Gastroesophageal sphincter (tissue), 4 donors: ENCODE results near the gene ARHGAP24. TPM values are rescaled to one million over a fixed set of nuclear protein-coding genes. Genes with fewer than 3 reads are reported as not detected.

ENCODE experiments used
- ATAC-seq: fragments of 150-250 bp; one replicate; pipeline ENCODE4 v1.9.1; 2016; ENCODE audit warnings: mild to moderate bottlenecking, moderate library complexity
- H3K27ac ChIP-seq, 4 donors: fragments of 200-600 bp; sonication (generic) in 3 of 4; 1 replicate in 3 of 4; 2 replicates in 1 of 4; pipeline ENCODE4 v1.5.1; 2016 to 2019
- H3K27me3 ChIP-seq: fragments of 200-600 bp; sonication (generic); one replicate; pipeline ENCODE4 v1.5.1; 2019
- H3K36me3 ChIP-seq, 2 donors: fragments of 200-600 bp; sonication (generic); one replicate each; pipeline ENCODE4 v1.5.1; 2019; ENCODE audit warnings: control low read depth in 1 of 2
- H3K4me1 ChIP-seq, 3 donors: fragments of 200-600 bp; sonication (generic); 1 replicate in 2 of 3; 2 replicates in 1 of 3; pipeline ENCODE4 v1.5.1; 2016 to 2019; ENCODE audit warnings: control low read depth in 2 of 3
- H3K4me3 ChIP-seq, 2 donors: fragments of 200-600 bp; sonication (generic); one replicate each; pipeline ENCODE4 v1.5.1; 2019; ENCODE audit warnings: mild to moderate bottlenecking in 1 of 2, moderate library complexity in 1 of 2
- H3K9me3 ChIP-seq, 3 donors: fragments of 200-600 bp; sonication (generic); one replicate each; pipeline ENCODE4 v1.5.1; 2017 to 2019; ENCODE audit warnings: control low read depth in 2 of 3
- EP300 ChIP-seq: sonication (generic); formaldehyde crosslinking; IDR thresholded peaks from one replicate; pipeline ENCODE4 v1.6.1; 2017; ENCODE audit warnings: antibody characterized with exemption, mild to moderate bottlenecking
- POLR2A ChIP-seq, 2 donors: fragments of 450-650 bp; IDR thresholded peaks; one replicate each; pipeline ENCODE4 v1.6.1; 2017; ENCODE audit warnings: antibody characterized with exemption in 2 of 2, mild to moderate bottlenecking in 2 of 2, moderate library complexity in 1 of 2
- POLR2AphosphoS5 ChIP-seq: sonication (generic); formaldehyde crosslinking; IDR thresholded peaks from one replicate; pipeline ENCODE4 v1.6.1; 2017; ENCODE audit warnings: antibody characterized with exemption
- WGBS, 2 donors: methylation state at CpG; one replicate each; pipeline ENCODE4 v1.1.5; 2018; ENCODE audit warnings: low coverage in 1 of 2; 5-methylcytosine and 5-hydroxymethylcytosine counted together
- total RNA-seq, 4 donors: library from RNA; depleted of rRNA; stranded (reverse); fragments of >200 nt; gene quantifications; one replicate each; pipeline ENCODE4 v1.1.0, GENCODE V29; 2016
- TF ChIP-seq, protein P1 (sequence below), 4 experiments: fragments of 200-600 bp in 2 of 4; fragments of 450-650 bp in 2 of 4; sonication (generic) in 1 of 4; IDR thresholded peaks; one replicate each; pipeline ENCODE4 v1.5.1; 2017 to 2019; ENCODE audit warnings: antibody characterized with exemption in 4 of 4, mild to moderate bottlenecking in 2 of 4, moderate library complexity in 2 of 4

Gene ARHGAP24
- total RNA-seq, 4 donors from 2014 or later = 24.4 to 38.6 (median 34.3) TPM

DNA sequence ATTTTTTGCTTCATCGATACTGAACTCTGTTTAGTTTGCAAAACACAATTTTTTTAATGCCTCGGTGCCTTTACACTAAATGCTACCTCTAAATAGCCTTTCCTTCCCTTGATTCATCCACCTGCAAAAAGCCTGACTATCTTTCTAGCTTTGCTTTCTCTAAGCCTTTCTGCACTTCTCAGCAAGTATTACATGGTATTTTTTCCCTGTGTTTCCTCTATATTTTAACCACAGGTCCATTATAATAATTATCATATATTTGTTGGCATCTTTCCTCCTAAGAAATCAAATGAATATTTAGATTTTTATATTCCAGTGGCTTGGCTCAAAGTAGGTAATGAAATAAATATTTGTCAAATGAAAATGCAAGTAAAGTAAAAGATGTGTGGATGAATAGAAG is 196.2 kb downstream of the ARHGAP24 start:
- TF ChIP-seq POLR2AphosphoS5 (no peak), POLR2A (IDR thresholded peaks at IDR 0.05) (no peak), EP300 (no peak)
- TF ChIP-seq, protein P1, sequence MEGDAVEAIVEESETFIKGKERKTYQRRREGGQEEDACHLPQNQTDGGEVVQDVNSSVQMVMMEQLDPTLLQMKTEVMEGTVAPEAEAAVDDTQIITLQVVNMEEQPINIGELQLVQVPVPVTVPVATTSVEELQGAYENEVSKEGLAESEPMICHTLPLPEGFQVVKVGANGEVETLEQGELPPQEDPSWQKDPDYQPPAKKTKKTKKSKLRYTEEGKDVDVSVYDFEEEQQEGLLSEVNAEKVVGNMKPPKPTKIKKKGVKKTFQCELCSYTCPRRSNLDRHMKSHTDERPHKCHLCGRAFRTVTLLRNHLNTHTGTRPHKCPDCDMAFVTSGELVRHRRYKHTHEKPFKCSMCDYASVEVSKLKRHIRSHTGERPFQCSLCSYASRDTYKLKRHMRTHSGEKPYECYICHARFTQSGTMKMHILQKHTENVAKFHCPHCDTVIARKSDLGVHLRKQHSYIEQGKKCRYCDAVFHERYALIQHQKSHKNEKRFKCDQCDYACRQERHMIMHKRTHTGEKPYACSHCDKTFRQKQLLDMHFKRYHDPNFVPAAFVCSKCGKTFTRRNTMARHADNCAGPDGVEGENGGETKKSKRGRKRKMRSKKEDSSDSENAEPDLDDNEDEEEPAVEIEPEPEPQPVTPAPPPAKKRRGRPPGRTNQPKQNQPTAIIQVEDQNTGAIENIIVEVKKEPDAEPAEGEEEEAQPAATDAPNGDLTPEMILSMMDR (IDR thresholded peaks at IDR 0.05) = no peak
- H3K36me3 ChIP-seq = no peaks in the 10 kb centered on the region
- no peak overlapping the region for H3K4me3 ChIP-seq
- H3K27me3 ChIP-seq = no peaks in the 10 kb centered on the region
- H3K4me1 ChIP-seq = no peaks in the 10 kb centered on the region
- WGBS, 2 donors = 82 to 92% methylated on average over 2 of the region's 2 CpGs
- no peak overlapping the region for H3K27ac ChIP-seq
- peaks cover 0 to 8% (median 0%) of the 10 kb centered on the region in 3 donors for H3K9me3 ChIP-seq
- no peak for ATAC-seq

DNA sequence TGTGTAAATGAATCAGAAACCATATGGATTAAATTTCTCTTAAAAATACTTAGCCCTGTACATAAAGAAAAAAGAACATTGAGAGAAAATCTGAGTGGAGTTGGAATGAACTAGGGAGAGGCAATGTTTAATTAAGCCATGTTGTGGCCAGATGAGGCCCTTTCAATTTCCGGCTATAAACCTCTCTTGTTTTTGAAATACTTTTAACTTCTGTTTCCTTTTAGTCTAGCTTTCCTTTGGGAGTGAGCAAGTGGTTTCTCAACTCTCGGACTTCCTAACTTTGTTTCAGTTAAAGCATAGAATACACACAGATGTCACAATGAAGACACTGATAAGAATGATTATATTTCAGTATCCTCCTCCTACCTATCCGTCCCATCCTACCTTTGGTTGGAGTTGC is 197.2 kb downstream of the ARHGAP24 start:
- Histone ChIP-seq H3K36me3 (no peaks in the 10 kb centered on the region), H3K4me3 (no peak overlapping the region), H3K9me3 (peaks cover 0 to 4% (median 0%) of the 10 kb centered on the region in 3 donors), H3K4me1 (peaks cover 0 to 8% (median 0%) of the 10 kb centered on the region in 3 donors), H3K27me3 (no peaks in the 10 kb centered on the region), H3K27ac (no peak overlapping the region)
- TF ChIP-seq, protein P1 (IDR thresholded peaks at IDR 0.05) = no peak
- TF ChIP-seq EP300 (no peak), POLR2A (IDR thresholded peaks at IDR 0.05) (no peak), POLR2AphosphoS5 (no peak)
- WGBS, 2 donors = 64 to 75% methylated on average over 3 of the region's 3 CpGs
- no peak for ATAC-seq

DNA sequence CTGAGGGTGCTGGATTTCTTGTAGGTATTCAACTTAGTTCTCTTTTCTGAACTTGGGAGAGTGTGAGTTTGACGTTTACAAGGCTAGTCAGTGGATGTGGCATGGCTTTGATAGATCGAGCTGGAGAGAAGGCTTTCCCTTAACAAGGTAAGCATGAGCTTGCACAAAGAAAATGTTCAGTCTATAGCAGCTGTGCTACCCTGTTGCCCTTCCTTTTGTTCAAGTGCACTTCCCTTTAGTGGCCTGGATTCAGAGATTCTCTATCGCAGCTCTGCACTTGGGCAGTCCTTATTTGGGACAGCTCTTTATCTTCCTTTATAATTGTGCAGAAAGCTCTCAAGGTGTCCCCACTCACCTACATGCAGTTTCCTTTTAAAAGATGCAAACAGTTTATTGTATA is 198.0 kb downstream of the ARHGAP24 start:
- WGBS, 2 donors = 79 to 82% methylated on average over 1 to 3 of the region's 3 CpGs
- TF ChIP-seq EP300 (no peak), POLR2A (IDR thresholded peaks at IDR 0.05) (no peak), POLR2AphosphoS5 (no peak)
- TF ChIP-seq, protein P1 (IDR thresholded peaks at IDR 0.05) = no peak
- Histone ChIP-seq H3K9me3 (no peaks in the 10 kb centered on the region), H3K27me3 (no peaks in the 10 kb centered on the region), H3K4me3 (no peak overlapping the region), H3K36me3 (no peaks in the 10 kb centered on the region), H3K4me1 (peaks cover 0 to 9% (median 0%) of the 10 kb centered on the region in 3 donors), H3K27ac (no peak overlapping the region)
- ATAC-seq = no peak

DNA sequence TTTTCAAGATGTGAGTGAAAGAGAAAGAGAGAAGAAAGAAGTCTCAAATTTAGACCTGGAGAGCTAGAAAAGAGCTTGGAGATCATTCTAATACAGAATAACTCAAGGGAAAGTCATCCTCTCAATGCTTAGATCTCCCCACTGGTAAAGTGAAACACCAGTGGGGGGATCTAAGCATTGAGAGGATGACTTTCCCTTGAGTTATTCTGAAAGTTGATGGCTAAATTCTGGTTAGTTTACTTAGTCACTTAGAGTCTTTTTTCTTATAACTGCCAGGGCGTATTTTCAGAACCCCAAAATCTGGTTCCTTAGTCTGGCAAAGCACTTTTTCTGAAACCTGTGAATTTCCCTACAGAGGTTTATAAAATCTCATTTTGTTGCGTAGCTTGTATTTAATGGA is 198.6 kb downstream of the ARHGAP24 start:
- WGBS, 2 donors = 92 to 93% methylated on average over 2 of the region's 2 CpGs
- no peak overlapping the region for H3K27ac ChIP-seq
- H3K4me3 ChIP-seq = no peak overlapping the region
- no peak for ATAC-seq
- no peaks in the 10 kb centered on the region for H3K27me3 ChIP-seq
- peaks cover 0 to 9% (median 0%) of the 10 kb centered on the region in 3 donors for H3K4me1 ChIP-seq
- H3K36me3 ChIP-seq = no peaks in the 10 kb centered on the region
- TF ChIP-seq POLR2A (IDR thresholded peaks at IDR 0.05) = no peak
- TF ChIP-seq EP300 = no peak
- TF ChIP-seq POLR2AphosphoS5 = no peak
- TF ChIP-seq, protein P1 (IDR thresholded peaks at IDR 0.05) = no peak
- H3K9me3 ChIP-seq = no peaks in the 10 kb centered on the region

DNA sequence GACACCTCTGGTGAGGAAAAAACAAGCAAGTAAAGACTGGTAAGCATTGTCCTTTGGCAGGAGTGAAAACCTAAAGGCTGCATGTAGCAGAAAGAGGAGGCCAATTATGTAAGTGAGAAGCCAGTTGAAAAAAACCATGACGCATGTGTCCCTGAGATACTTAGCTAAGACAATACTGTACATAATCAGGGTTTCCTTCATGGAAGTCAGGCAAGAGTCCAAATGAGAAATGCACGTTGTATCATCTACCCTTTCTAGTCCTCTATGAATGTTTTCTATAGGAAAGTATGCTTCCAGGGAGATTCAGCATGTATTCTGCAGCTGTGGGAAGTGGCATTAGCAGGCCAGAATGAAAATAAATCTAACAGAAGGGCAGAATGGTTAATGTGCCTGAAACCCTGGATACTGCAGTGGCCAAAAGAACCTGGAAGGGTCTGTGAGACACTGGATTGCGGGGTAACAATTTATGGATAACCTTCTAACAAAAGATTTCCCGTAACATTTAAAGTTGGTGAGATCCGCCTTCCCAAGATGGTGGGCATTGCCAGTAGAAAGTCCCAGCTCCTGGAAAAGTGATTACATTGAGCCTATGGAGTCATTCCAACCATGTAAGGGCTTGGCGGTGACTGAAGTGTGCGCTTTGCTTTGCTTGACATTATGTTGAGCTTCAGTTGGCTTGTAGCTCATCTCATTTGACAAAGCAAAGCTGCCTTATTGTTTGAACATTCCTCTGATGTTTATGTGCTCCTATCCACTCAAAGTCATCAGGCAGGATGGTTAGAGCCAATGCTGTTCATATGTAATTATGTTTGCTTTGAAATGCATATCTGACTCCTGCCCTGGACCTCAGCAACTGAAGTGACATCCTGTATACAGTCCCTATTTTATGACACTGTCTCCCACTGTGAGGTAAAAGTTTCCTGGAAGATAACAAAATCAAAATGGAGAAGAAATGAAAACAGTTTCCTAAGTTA is 200.4 kb downstream of the ARHGAP24 start:
- no peak overlapping the region for H3K27ac ChIP-seq
- TF ChIP-seq, protein P1 (IDR thresholded peaks at IDR 0.05) = no peak
- TF ChIP-seq EP300 = no peak
- no peak for TF ChIP-seq POLR2AphosphoS5
- no peak for TF ChIP-seq POLR2A (IDR thresholded peaks at IDR 0.05)
- peaks cover 0 to 9% (median 0%) of the 10 kb centered on the region in 3 donors for H3K4me1 ChIP-seq
- H3K27me3 ChIP-seq = no peaks in the 10 kb centered on the region
- no peak for ATAC-seq
- no peaks in the 10 kb centered on the region for H3K9me3 ChIP-seq
- 71 to 77% methylated on average over 5 to 6 of the region's 7 CpGs for WGBS, 2 donors
- H3K36me3 ChIP-seq = no peaks in the 10 kb centered on the region
- H3K4me3 ChIP-seq = no peak overlapping the region
